Measurements from ENCODE around the gene VWA2. TPM values are rescaled to one million over a fixed set of nuclear protein-coding genes. Genes with fewer than 3 reads are reported as not detected.

The VWA2 gene
- total and polyA plus RNA-seq, 2 donors (not counting 1 experiment from before 2014, with no cell fraction given), result not detected

GRCh38 chr10:114195079-114195478 lies 44.0 kb upstream of the VWA2 start:
- Histone ChIP-seq H3K9me3 (ENCODE audit: control extremely low read depth in 1 of 3, control insufficient read depth in 2 of 3, insufficient read depth in 1 of 3, low read length in 2 of 3) (no peaks in the 10 kb centered on the region), H3K4me3 (ENCODE audit: control extremely low read depth in 1 of 5, extremely low read depth in 1 of 5, insufficient read depth in 1 of 5, low read depth in 2 of 5, low read length in 4 of 5) (no peak overlapping the region), H3K9ac (ENCODE audit: low read length) (no peak overlapping the region), H3K4me1 (ENCODE audit: control insufficient read depth in 2 of 2, insufficient read depth in 2 of 2, low read length in 2 of 2) (no peaks in the 10 kb centered on the region), H2AFZ (ENCODE audit: insufficient read depth, low read depth, low read length, poor library complexity, severe bottlenecking) (no peak overlapping the region), H4K20me1 (ENCODE audit: control insufficient read depth, insufficient read depth, low read length, poor library complexity, severe bottlenecking) (no peaks in the 10 kb centered on the region), H3K36me3 (replicated peaks in 1 of 2; ENCODE audit: control extremely low read depth in 1 of 2, control insufficient read depth in 1 of 2, extremely low read depth in 1 of 2, insufficient read depth in 2 of 2, low read length in 1 of 2) (no peaks in the 10 kb centered on the region), H3K79me2 (ENCODE audit: control insufficient read depth, insufficient read depth, low read length) (no peaks in the 10 kb centered on the region), H3K4me2 (replicated peaks; ENCODE audit: low read depth, low read length, poor library complexity, severe bottlenecking) (no peak overlapping the region), H3K27ac (ENCODE audit: low read length in 2 of 2) (no peak overlapping the region), H3K27me3 (replicated peaks in 1 of 4; ENCODE audit: control extremely low read depth in 1 of 4, control insufficient read depth in 3 of 4, insufficient read depth in 4 of 4, low read length in 3 of 4) (no peaks in the 10 kb centered on the region)
- no peak for DNase-seq
- Mint-ChIP-seq H3K4me1 (no peaks in the 10 kb centered on the region), H3K27me3 (peaks cover 21% of the 10 kb centered on the region), H3K27ac (no peak overlapping the region), H3K9me3 (ENCODE audit: insufficient read depth) (no peaks in the 10 kb centered on the region), H3K4me3 (no peak overlapping the region)
- no peak for ATAC-seq (ENCODE audit: low read depth)
- no CpG with 5 or more reads among the region's 2 CpGs for WGBS (ENCODE audit: insufficient coverage)
- intact Hi-C loops (cut with micrococcal nuclease), result no loop called here
- POLR2A ChIA-PET, result no interaction called here
- CTCF ChIA-PET, result no interaction called here
- no peak for TF ChIP-seq EZH2 (IDR thresholded peaks at IDR 0.05; ENCODE audit: borderline replicate concordance, insufficient read depth, low read depth, low read length, poor library complexity, severe bottlenecking)
- TF ChIP-seq, protein P1, sequence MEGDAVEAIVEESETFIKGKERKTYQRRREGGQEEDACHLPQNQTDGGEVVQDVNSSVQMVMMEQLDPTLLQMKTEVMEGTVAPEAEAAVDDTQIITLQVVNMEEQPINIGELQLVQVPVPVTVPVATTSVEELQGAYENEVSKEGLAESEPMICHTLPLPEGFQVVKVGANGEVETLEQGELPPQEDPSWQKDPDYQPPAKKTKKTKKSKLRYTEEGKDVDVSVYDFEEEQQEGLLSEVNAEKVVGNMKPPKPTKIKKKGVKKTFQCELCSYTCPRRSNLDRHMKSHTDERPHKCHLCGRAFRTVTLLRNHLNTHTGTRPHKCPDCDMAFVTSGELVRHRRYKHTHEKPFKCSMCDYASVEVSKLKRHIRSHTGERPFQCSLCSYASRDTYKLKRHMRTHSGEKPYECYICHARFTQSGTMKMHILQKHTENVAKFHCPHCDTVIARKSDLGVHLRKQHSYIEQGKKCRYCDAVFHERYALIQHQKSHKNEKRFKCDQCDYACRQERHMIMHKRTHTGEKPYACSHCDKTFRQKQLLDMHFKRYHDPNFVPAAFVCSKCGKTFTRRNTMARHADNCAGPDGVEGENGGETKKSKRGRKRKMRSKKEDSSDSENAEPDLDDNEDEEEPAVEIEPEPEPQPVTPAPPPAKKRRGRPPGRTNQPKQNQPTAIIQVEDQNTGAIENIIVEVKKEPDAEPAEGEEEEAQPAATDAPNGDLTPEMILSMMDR (IDR thresholded peaks at IDR 0.05), result no peak

DNA sequence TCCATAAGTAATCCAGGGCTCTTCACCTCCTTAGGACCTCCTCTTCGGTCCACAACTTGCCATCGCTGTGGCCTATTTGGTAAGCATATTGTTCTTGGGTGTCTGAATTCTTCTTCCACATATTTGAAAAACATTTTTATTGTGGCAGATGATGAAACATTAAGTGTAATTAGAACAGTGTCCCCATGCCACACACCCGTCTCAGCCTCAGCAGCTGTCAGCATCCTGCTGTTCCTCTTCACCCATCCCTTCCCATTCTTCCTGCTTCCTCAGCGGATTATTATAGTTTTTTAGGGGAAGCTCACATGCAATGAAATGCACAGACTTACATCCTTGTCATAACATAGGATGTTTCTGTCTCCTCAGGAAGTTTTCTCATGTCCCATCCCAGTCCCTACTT lies 39.8 kb upstream of the VWA2 start:
- Mint-ChIP-seq H3K4me1 (no peaks in the 10 kb centered on the region), H3K4me3 (no peak overlapping the region), H3K27ac (no peak overlapping the region), H3K27me3 (peaks cover 42% of the 10 kb centered on the region), H3K9me3 (ENCODE audit: insufficient read depth) (no peaks in the 10 kb centered on the region)
- H3K27me3 ChIP-seq (replicated peaks in 1 of 4; ENCODE audit: control extremely low read depth in 1 of 4, control insufficient read depth in 3 of 4, insufficient read depth in 4 of 4, low read length in 3 of 4), result no peaks in the 10 kb centered on the region
- no peak overlapping the region for H3K4me2 ChIP-seq (replicated peaks; ENCODE audit: low read depth, low read length, poor library complexity, severe bottlenecking)
- H2AFZ ChIP-seq (ENCODE audit: insufficient read depth, low read depth, low read length, poor library complexity, severe bottlenecking), result no peak overlapping the region
- H3K79me2 ChIP-seq (ENCODE audit: control insufficient read depth, insufficient read depth, low read length), result no peaks in the 10 kb centered on the region
- no peaks in the 10 kb centered on the region for H4K20me1 ChIP-seq (ENCODE audit: control insufficient read depth, insufficient read depth, low read length, poor library complexity, severe bottlenecking)
- no peak overlapping the region for H3K4me3 ChIP-seq (ENCODE audit: control extremely low read depth in 1 of 5, extremely low read depth in 1 of 5, insufficient read depth in 1 of 5, low read depth in 2 of 5, low read length in 4 of 5)
- DNase-seq (no peak), ATAC-seq (ENCODE audit: low read depth) (no peak)
- H3K4me1 ChIP-seq (ENCODE audit: control insufficient read depth in 2 of 2, insufficient read depth in 2 of 2, low read length in 2 of 2), result no peaks in the 10 kb centered on the region
- TF ChIP-seq, protein P1 (IDR thresholded peaks at IDR 0.05), result no peak
- no peak for TF ChIP-seq EZH2 (IDR thresholded peaks at IDR 0.05; ENCODE audit: borderline replicate concordance, insufficient read depth, low read depth, low read length, poor library complexity, severe bottlenecking)
- no peak overlapping the region for H3K9ac ChIP-seq (ENCODE audit: low read length)
- CTCF ChIA-PET, result no interaction called here
- no peaks in the 10 kb centered on the region for H3K9me3 ChIP-seq (ENCODE audit: control extremely low read depth in 1 of 3, control insufficient read depth in 2 of 3, insufficient read depth in 1 of 3, low read length in 2 of 3)
- H3K27ac ChIP-seq (ENCODE audit: low read length in 2 of 2), result no peak overlapping the region
- POLR2A ChIA-PET, result no interaction called here
- no peaks in the 10 kb centered on the region for H3K36me3 ChIP-seq (replicated peaks in 1 of 2; ENCODE audit: control extremely low read depth in 1 of 2, control insufficient read depth in 1 of 2, extremely low read depth in 1 of 2, insufficient read depth in 2 of 2, low read length in 1 of 2)
- 100% methylated on average over 2 of the region's 4 CpGs for WGBS (ENCODE audit: insufficient coverage)
- intact Hi-C loops (cut with micrococcal nuclease), result no loop called here

Data from B cell (primary cell).